COLO668 (cell line): ENCODE measurements around the gene LRP1.

ENCODE experiments used
- DNase-seq: peaks from one replicate; lab custom pipeline; 2025; ENCODE audit not compliant: unreplicated experiment; lab: John Stamatoyannopoulos, UW

Gene LRP1

GRCh38 chr12:57220770-57221168 is 92.5 kb downstream of the LRP1 start:
- DNase-seq = no peak

DNA sequence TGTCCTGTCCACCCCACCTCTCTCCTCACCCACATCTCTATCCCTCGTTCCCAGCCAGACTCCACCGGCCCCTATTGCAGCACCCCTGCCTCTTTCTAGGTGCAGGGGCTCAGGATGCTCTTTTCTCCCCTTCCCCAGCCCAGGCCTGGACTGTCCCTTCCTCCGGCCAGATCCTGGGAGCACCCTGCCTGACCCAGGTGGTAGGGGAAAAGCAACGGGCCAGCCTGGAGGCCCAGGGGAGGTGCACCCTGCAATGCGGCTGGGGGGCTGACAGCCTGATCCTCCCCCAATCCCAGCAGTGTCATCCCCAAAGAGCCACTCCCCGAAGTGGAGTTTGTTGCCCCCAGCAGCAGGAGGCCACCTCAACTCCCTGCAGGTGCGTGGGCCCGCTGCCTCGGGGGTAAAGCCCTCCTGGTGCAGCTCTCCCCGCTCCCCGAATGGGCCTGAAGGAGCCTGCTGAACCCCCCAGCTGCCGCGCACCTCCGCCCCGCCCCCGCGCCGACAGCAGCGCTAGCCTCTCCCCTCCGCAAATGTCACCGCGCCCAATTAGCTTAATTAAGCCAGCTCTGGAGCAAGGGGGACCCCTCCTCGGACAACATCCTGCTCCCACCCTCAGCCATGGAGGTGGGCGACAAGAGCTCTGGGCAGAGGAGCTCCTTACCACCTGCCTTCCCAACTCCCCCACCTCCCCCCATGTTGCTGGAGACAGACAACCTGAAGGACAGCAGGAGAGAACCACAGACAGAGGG is 93.1 kb downstream of the LRP1 start:
- DNase-seq = no peak

DNA sequence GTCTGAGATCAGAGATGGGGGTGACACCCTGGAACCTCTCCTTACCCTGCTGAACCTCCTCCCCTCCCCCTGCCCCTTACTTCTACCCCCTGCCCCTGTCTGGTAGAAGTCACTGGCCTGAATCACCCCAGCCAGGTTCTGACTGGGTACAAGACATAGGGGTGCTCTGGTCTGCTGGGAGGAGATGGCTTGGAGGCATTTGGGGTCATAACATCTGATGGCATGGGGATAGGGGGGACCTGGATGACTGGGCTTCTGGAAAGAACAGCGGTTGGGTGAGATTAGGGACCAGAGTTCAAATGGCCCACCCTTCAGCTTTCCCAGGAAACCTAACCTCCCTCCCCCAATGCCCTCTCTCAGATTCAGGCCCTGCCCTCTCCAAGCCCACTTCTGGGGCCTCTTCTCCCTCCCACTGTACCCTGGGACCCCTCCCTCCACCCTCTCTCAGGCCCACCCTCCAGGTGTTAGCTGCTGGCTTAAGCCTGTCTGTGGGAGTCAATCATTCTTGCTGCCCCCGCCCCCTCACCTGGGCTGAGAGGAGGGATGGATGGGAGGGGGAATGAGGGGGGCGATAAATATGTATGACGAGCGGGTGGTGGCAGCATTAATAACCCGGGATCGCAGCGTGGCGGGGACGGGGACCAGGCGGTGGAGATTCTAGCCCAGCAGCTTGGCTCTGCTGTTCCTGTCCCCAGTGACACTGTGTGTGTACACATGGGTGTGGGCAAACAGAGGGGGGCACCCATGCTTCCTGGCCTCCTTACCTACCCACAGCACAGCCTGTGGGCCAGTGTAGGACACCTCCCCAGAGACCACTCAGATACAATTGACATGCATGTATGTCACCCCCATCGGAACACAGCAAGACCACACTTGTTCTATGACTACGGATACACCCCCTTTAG is 94.3 kb downstream of the LRP1 start:
- DNase-seq = no peak

DNA sequence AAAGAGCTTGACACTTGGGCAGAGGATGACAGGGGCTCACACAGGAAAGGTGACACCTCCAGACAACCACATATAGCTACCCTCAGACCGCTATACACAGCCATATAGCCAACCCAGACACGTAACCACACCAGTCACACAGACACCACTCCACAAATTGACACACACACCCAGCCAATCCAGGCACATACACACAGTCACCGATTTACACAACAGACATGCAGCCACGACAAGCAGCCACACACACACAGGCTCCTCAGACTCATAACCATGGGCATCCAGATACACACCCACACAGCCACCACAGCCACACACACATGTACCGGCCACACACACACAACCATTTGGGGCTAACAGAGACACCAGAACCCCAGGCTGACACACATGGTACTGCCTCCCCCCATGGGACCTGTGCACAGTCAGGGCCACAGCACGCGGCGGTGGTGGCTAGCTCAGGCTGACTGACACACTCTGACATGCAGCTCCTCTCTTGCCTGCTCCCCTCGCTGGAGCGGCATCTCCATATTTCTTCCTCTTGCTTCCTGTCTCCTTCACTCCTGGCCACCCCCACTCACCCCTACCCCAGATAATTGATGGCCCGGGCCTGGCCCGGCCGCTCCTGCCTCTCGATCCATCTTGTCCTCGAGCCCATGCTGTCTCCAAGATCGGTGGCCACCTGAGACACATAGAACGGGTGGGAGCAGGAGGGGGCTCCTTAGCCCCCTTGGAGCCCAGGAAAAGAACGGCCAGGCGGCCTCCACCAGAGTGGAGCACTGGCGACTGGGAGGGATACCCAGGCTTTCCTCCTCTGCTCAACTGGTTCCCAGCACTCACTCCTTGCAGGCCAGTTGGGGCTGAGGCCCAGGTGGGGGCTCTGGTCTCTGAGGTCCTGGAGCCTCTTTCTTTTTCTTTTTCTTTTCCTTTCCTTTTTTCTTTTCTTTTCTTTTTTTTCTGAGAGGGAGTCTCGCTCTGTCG is 95.2 kb downstream of the LRP1 start:
- no peak for DNase-seq

GRCh38 chr12:57224278-57224972 is 96.1 kb downstream of the LRP1 start:
- DNase-seq = no peak

DNA sequence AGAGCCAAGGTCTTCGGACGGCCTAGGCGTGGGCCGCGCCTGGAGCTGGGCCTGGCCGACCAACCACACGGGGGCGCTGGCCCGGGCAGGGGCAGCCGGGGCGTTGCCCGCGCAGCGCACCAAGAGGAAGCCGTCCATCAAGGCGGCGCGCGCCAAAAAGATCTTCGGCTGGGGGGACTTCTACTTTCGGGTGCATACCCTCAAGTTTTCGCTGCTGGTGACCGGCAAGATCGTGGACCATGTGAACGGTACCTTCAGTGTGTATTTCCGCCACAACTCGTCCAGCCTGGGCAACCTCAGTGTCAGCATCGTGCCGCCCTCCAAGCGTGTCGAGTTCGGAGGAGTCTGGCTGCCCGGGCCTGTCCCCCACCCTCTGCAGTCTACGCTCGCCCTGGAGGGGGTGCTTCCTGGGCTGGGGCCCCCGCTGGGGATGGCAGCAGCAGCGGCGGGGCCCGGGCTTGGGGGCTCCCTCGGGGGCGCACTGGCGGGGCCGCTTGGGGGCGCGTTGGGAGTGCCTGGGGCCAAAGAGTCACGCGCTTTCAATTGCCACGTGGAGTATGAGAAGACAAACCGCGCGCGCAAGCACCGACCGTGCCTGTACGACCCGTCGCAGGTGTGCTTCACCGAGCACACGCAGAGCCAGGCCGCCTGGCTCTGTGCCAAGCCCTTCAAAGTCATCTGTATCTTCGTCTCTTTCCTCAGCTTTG is 96.8 kb downstream of the LRP1 start:
- peak; percentile 80 for DNase-seq

DNA sequence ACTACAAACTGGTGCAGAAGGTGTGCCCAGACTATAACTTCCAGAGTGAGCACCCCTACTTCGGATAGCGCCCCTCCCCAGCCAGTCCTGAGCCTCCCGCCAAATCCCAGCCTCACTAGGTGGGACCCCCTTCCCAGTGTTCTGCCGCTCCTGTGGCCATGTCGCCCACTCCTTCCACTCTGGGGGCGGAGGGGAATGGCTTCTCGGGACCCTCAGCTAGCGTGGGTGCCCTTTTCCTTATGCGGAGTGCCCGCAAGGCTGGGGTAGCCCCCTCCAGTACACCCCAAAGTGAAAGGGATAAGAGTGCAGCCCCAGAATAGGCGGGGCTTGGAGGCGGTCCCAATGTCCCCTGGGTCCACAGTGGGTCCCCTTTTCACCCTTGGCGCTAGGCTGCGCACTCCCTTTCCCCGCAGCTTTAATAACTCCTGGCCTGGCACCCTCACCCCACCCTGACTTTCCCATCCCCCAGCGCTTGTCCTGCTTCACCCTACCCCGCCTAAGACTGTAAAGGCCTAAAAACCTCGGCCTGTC is 97.5 kb downstream of the LRP1 start:
- no peak for DNase-seq

DNA sequence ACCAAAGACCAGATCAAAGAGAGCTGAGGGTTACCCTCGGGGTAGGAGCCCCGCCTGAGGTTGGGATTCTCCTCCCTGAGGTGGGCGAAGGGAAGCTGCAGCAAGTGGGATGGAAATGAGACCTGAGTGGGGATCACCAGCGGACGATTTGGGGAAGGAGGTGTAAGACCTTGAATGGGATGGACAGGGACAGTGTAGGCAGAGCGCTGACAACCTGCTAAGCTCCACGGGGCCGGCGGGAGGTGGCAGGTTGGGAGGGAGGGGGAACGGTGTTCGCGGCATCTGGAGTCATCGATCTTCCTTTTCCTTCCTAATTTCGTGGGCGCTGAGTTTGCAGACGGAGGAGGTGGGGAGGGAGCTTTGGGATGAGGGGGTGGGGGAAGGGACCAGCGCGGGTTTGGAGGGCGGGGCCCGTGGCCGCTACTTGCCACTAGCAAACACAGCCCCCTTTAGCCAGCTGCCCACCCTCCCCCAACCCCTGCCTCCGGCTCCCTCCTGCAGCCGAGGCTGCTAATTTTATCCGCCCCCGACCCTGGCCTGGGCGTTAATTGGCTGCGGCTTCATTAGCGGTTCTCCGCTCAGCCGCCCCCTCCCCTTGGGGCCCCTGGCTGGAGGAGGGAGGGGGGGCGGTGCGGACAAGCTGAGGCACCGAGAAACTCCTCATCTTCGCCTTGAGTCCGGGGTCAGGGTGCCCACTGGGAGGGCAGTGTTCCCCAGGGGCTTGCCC is 98.5 kb downstream of the LRP1 start:
- no peak for DNase-seq

GRCh38 chr12:57227315-57228115 is 99.2 kb downstream of the LRP1 start:
- no peak for DNase-seq

DNA sequence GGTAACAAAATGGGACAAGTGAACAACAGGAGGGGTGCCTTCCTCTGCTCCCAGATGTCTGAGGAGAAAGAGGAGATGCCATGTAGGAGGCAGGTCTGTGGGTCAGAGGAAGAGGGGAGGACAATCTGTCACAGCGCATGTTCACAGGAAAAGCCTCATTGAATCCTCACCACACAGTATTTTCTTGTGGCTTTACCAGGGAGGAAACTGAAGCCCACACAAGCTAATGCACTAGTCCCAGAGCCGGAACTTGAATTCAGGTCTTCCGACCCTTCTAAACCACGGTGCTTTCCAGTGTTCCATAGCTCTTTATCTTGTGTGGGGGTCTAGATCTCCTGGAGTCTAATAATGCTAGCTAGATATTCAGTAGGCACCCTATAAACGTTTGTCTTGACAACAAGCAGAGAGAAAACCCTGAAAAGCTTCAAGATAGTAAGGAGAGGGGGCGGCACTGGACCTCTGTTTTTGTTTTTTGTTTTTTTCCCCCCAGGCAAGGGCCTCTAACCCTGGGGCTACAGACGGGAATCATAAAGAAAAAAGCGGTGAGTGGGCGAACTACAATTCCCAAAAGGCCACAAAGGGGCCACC is 100.9 kb downstream of the LRP1 start:
- DNase-seq = no peak

DNA sequence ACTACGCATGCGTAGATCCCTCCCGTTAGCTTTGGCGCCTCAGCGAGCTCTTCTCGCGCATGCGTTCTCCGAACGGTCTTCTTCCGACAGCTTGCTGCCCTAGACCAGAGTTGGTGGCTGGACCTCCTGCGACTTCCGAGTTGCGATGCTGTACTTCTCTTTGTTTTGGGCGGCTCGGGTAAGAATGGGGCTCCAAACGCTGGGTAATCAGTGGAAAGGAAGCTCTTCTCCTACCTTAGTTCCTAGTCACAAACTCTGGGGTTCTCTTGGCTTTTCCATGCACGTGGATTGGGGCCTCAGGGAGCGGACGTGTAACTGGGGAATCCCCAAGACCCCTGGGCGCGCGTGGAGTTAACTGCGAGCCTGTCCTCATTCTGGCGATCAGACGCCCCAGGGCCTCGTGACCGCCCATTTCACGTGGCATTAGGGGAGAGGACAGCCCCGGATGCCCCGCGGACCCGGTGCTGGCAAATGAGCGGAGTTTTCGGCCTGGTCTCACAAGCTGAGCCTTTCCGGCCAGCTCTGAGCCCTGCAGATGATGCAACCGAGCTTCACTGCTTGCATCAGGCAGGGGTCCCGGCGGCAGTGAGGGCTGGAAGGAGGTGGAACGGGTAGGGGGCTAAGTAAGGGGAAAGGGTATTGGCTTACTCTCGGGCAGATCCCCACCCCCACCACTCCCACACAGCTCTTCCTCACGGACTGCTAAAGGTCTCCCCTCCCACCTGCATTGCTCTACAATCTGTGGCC is 101.5 kb downstream of the LRP1 start, which contains the start of gene SHMT2:
SHMT2 (plus strand) TSS at position 78 of the 747 bp plus-strand sequence; CDS start at position 146, 68 bp downstream.
- DNase-seq = peak; percentile 90

GRCh38 chr12:57230381-57231155 is 102.3 kb downstream of the LRP1 start:
- no peak for DNase-seq

DNA sequence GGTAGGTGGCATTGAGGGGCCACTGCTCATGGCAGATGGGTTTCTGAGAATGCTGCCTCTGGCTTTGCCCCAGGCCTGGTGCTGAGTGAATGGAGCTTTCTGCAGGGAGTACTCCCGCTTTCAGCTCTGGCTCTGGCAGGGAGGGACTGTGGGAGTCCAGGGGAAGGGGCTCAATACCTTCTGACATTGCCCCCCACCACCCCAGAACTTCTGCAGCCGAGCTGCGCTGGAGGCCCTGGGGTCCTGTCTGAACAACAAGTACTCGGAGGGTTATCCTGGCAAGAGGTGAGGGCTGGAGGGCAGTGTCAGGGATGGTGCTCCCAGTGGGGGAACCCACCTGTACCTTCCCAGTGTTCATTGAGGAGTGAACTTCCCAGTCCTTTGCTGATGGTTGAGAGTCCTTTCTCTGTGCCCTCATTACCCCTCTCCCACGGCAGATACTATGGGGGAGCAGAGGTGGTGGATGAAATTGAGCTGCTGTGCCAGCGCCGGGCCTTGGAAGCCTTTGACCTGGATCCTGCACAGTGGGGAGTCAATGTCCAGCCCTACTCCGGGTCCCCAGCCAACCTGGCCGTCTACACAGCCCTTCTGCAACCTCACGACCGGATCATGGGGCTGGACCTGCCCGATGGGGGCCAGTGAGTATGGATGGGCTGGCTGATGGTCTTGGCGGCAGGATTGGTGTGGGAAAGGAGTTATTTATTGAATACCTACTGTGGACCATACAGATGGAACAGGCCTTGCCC is 103.2 kb downstream of the LRP1 start:
- DNase-seq = no peak

- no peak for DNase-seq
Measured at GRCh38 chr12:57232156-57232756, 104.0 kb downstream of the LRP1 start.
